ENCODE measurements around the gene FOXO3.

FOXO3 gene

GRCh38 chr6:108549741-108550140 is 11.0 kb upstream of the FOXO3 start:
- TF ChIP-seq Cebpa-rat (IDR thresholded peaks at IDR 0.05): no peak
- H4K20me1 ChIP-seq: no peaks in the 10 kb centered on the region
- H3K4me2 ChIP-seq: peak overlapping the region in 1 of 11 experiments; percentile 10; a peak in 1 of 22 replicates
- H3K9me3 ChIP-seq (replicated peaks in 1 of 11): no peaks in the 10 kb centered on the region
- no peak overlapping the region for H3K4me3 ChIP-seq
- no peaks in the 10 kb centered on the region for H3K36me3 ChIP-seq
- no peak overlapping the region for H3K9ac ChIP-seq
- no peaks in the 10 kb centered on the region for H3K27me3 ChIP-seq
- no peak overlapping the region for H3K27ac ChIP-seq
- H3K4me1 ChIP-seq: peaks cover 0 to 52% (median 0%) of the 10 kb centered on the region in 10 experiments; a peak in 9 of 20 replicates

GRCh38 chr6:108550256-108550655 is 10.5 kb upstream of the FOXO3 start:
- Histone ChIP-seq H4K20me1 (no peaks in the 10 kb centered on the region), H3K27ac (no peak overlapping the region), H3K36me3 (no peaks in the 10 kb centered on the region), H3K4me3 (no peak overlapping the region), H3K9ac (no peak overlapping the region), H3K27me3 (no peaks in the 10 kb centered on the region), H3K4me2 (no peak overlapping the region; a peak in 1 of 22 replicates), H3K9me3 (replicated peaks in 1 of 11) (no peaks in the 10 kb centered on the region), H3K4me1 (peaks cover 0 to 51% (median 0%) of the 10 kb centered on the region in 10 experiments; a peak in 9 of 20 replicates)
- TF ChIP-seq Cebpa-rat (IDR thresholded peaks at IDR 0.05): no peak

GRCh38 chr6:108555399-108556052 is 5.2 kb upstream of the FOXO3 start:
- H4K20me1 ChIP-seq: peaks cover 0 to 3% (median 0%) of the 10 kb centered on the region in 11 experiments; a peak in 1 of 22 replicates
- H3K27me3 ChIP-seq: no peaks in the 10 kb centered on the region
- peaks cover 9 to 41% (median 11%) of the 10 kb centered on the region in 10 experiments for H3K4me1 ChIP-seq
- no peak overlapping the region for H3K27ac ChIP-seq
- no peak overlapping the region for H3K9ac ChIP-seq
- no peak overlapping the region for H3K4me3 ChIP-seq
- TF ChIP-seq Cebpa-rat (IDR thresholded peaks at IDR 0.05): no peak
- H3K4me2 ChIP-seq: peak overlapping the region in 1 of 11 experiments; percentile 98; a peak in 1 of 22 replicates
- no peaks in the 10 kb centered on the region for H3K36me3 ChIP-seq
- H3K9me3 ChIP-seq (replicated peaks in 1 of 11): no peaks in the 10 kb centered on the region

- H4K20me1 ChIP-seq: peaks cover 0 to 8% (median 0%) of the 10 kb centered on the region in 11 experiments; a peak in 5 of 22 replicates
- TF ChIP-seq Cebpa-rat (IDR thresholded peaks at IDR 0.05): no peak
- no peak overlapping the region for H3K9ac ChIP-seq
- peaks cover 0 to 6% (median 0%) of the 10 kb centered on the region in 11 experiments; a peak in 4 of 22 replicates for H3K27me3 ChIP-seq
- no peak overlapping the region for H3K4me3 ChIP-seq
- H3K36me3 ChIP-seq: no peaks in the 10 kb centered on the region
- peaks cover 9 to 41% (median 11%) of the 10 kb centered on the region in 10 experiments for H3K4me1 ChIP-seq
- no peak overlapping the region for H3K27ac ChIP-seq
- peak overlapping the region in 8 of 11 experiments; percentile 80 to 99 (median 94); a peak in 9 of 22 replicates for H3K4me2 ChIP-seq
- no peaks in the 10 kb centered on the region for H3K9me3 ChIP-seq (replicated peaks in 1 of 11)
These were observed 4.5 kb upstream of the FOXO3 start for GRCh38 chr6:108556250-108556649.

GRCh38 chr6:108556866-108557493 is 3.7 kb upstream of the FOXO3 start:
- Histone ChIP-seq H3K4me2 (peak overlapping the region; percentile 80 to 99 (median 92)), H3K27ac (peak overlapping the region; percentile 89 to 99 (median 93)), H3K4me3 (peak overlapping the region; percentile 60 to 95 (median 91))

GRCh38 chr6:108557494-108558371 is 3.0 kb upstream of the FOXO3 start:
- Histone ChIP-seq H3K9ac (peak overlapping the region; percentile 88 to 100 (median 94)), H3K27me3 (peaks cover 0 to 19% (median 6%) of the 10 kb centered on the region in 11 experiments; a peak in 8 of 22 replicates), H3K36me3 (peaks cover 0 to 12% (median 10%) of the 10 kb centered on the region in 11 experiments; a peak in 12 of 22 replicates), H3K4me3 (peak overlapping the region; percentile 60 to 95 (median 91)), H3K9me3 (replicated peaks in 1 of 11) (no peaks in the 10 kb centered on the region), H3K4me1 (peaks cover 17 to 30% (median 23%) of the 10 kb centered on the region in 10 experiments), H3K4me2 (peak overlapping the region; percentile 80 to 99 (median 92)), H3K27ac (peak overlapping the region; percentile 89 to 99 (median 93)), H4K20me1 (peaks cover 11 to 23% (median 14%) of the 10 kb centered on the region in 11 experiments; a peak in 17 of 22 replicates)
- no peak for TF ChIP-seq Cebpa-rat (IDR thresholded peaks at IDR 0.05)

More at GRCh38 chr6:108556866-108557493, 3.7 kb upstream of the FOXO3 start:
- Histone ChIP-seq H3K9ac (peak overlapping the region; percentile 88 to 100 (median 94)), H3K27me3 (peaks cover 0 to 13% (median 5%) of the 10 kb centered on the region in 11 experiments; a peak in 8 of 22 replicates), H3K9me3 (replicated peaks in 1 of 11) (no peaks in the 10 kb centered on the region), H3K36me3 (peaks cover 0 to 6% (median 5%) of the 10 kb centered on the region in 11 experiments; a peak in 12 of 22 replicates), H4K20me1 (peaks cover 4 to 16% (median 6%) of the 10 kb centered on the region in 11 experiments; a peak in 17 of 22 replicates), H3K4me1 (peaks cover 11 to 38% (median 16%) of the 10 kb centered on the region in 10 experiments)
- no peak for TF ChIP-seq Cebpa-rat (IDR thresholded peaks at IDR 0.05)

- Histone ChIP-seq H4K20me1 (peaks cover 11 to 29% (median 20%) of the 10 kb centered on the region in 11 experiments; a peak in 17 of 22 replicates), H3K9ac (peak overlapping the region; percentile 90 to 100 (median 96)), H3K27me3 (peaks cover 0 to 19% (median 6%) of the 10 kb centered on the region in 11 experiments; a peak in 8 of 22 replicates), H3K36me3 (peaks cover 0 to 13% (median 10%) of the 10 kb centered on the region in 11 experiments; a peak in 12 of 22 replicates), H3K4me3 (peak overlapping the region; percentile 88 to 98 (median 92)), H3K9me3 (replicated peaks in 1 of 11) (no peaks in the 10 kb centered on the region), H3K4me1 (peaks cover 17 to 32% (median 30%) of the 10 kb centered on the region in 10 experiments), H3K27ac (peak overlapping the region; percentile 91 to 99 (median 96)), H3K4me2 (peak overlapping the region; percentile 64 to 99 (median 91))
- no peak for TF ChIP-seq Cebpa-rat (IDR thresholded peaks at IDR 0.05)
These were observed 2.2 kb upstream of the FOXO3 start for GRCh38 chr6:108558372-108559096.

All from BLaER1 treated with 17β-estradiol and CSF1 and Interleukin-3, amounts not matched to agents 10 nM and 100 nM (cell line).